Gastroesophageal sphincter (tissue), 3 donors: ENCODE results near the gene PPP3R2.

Experiments used
- CTCF ChIP-seq, 4 experiments: fragments of 200-600 bp in 2 of 4; fragments of 450-650 bp in 2 of 4; sonication (generic) in 1 of 4; IDR thresholded peaks; one replicate each; pipeline ENCODE4 v1.5.1; 2017 to 2019; ENCODE audit warnings: antibody characterized with exemption in 4 of 4, mild to moderate bottlenecking in 2 of 4, moderate library complexity in 2 of 4
- EP300 ChIP-seq: sonication (generic); formaldehyde crosslinking; IDR thresholded peaks from one replicate; pipeline ENCODE4 v1.6.1; 2017; ENCODE audit warnings: antibody characterized with exemption, mild to moderate bottlenecking
- POLR2A ChIP-seq, 2 donors: fragments of 450-650 bp; IDR thresholded peaks; one replicate each; pipeline ENCODE4 v1.6.1; 2017; ENCODE audit warnings: antibody characterized with exemption in 2 of 2, mild to moderate bottlenecking in 2 of 2, moderate library complexity in 1 of 2
- POLR2AphosphoS5 ChIP-seq: sonication (generic); formaldehyde crosslinking; IDR thresholded peaks from one replicate; pipeline ENCODE4 v1.6.1; 2017; ENCODE audit warnings: antibody characterized with exemption

DNA sequence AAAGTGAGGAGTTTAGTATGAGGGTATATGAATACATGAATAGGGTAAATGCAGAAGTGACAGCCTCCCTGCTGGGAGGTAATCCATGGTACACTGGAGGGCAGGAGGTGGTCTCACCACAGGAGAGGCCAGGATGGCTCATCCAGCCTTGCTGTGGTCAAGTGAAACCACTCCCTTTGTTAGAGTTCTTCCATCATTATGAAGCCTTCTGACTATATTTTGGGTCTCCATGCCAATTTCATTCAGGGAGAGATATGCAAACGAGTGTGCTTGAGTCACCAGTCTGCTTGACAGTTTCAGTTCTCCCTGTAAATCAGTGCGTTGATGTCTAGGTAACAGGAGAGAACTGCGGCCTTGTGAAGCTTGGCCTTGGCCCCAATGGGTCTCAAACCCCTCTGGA is 16.4 kb downstream of the PPP3R2 start:
- TF ChIP-seq CTCF (IDR thresholded peaks at IDR 0.05) (no peak), POLR2A (IDR thresholded peaks at IDR 0.05) (no peak), POLR2AphosphoS5 (no peak), EP300 (no peak)
